SK-N-SH treated with all-trans-retinoic acid at 6 μM for 48 hours (cell line): ENCODE data around the gene FFAR2.

Experiments used
- ATAC-seq: fragments of 200-7000 bp; cut with Tn5 transposase; 3 replicates; pipeline ENCODE4 v1.9.1; 2020; ENCODE audit warnings: mild to moderate bottlenecking, moderate library complexity
- ARNTL ChIP-seq: fragments of 450-650 bp; formaldehyde crosslinking; IDR thresholded peaks from 2 replicates; pipeline ENCODE4 v1.5.0; 2020; ENCODE audit warnings: low read depth, mild to moderate bottlenecking, moderate library complexity, borderline replicate concordance
- BACH2 ChIP-seq: fragments of 250-450 bp; sonication (Bioruptor Pico); IDR thresholded peaks from 2 replicates; pipeline ENCODE4 v1.9.0; 2021; ENCODE audit warnings: mild to moderate bottlenecking, borderline replicate concordance
- CREB5 ChIP-seq: fragments of 250-450 bp; sonication (Bioruptor Pico); IDR thresholded peaks from 2 replicates; pipeline ENCODE4 v1.5.1; 2020; ENCODE audit warnings: low read depth, mild to moderate bottlenecking, moderate library complexity
- CSRNP3 ChIP-seq: fragments of 250-450 bp; sonication (Bioruptor Pico); IDR thresholded peaks from 2 replicates; pipeline ENCODE4 v1.5.1; 2021; ENCODE audit warnings: mild to moderate bottlenecking, moderate library complexity
- ESRRG ChIP-seq: fragments of 250-450 bp; sonication (Bioruptor Pico); IDR thresholded peaks from 2 replicates; pipeline ENCODE4 v1.6.1; 2021; ENCODE audit warnings: mild to moderate bottlenecking
- GLIS3 ChIP-seq: fragments of 250-450 bp; sonication (Bioruptor Pico); IDR thresholded peaks from 2 replicates; pipeline ENCODE4 v1.5.0; 2020; ENCODE audit warnings: mild to moderate bottlenecking, moderate library complexity
- ISL1 ChIP-seq: fragments of 250-450 bp; sonication (Bioruptor Pico); IDR thresholded peaks from 2 replicates; pipeline ENCODE4 v2.1.2; 2022; ENCODE audit warnings: mild to moderate bottlenecking, moderate library complexity
- OSR1 ChIP-seq: fragments of 250-450 bp; sonication (Bioruptor Pico); IDR thresholded peaks from 2 replicates; pipeline ENCODE4 v1.8.0; 2022; ENCODE audit warnings: moderate library complexity, mild to moderate bottlenecking, inconsistent platforms
- PATZ1 ChIP-seq: fragments of 250-450 bp; sonication (Bioruptor Pico); IDR thresholded peaks from 2 replicates; pipeline ENCODE4 v1.8.0; 2020; ENCODE audit warnings: mild to moderate bottlenecking, moderate library complexity, borderline replicate concordance
- POU6F1 ChIP-seq: fragments of 250-450 bp; sonication (Bioruptor Pico); IDR thresholded peaks from 2 replicates; pipeline ENCODE4 v1.8.0; 2021; ENCODE audit warnings: low read depth, mild to moderate bottlenecking, moderate library complexity, borderline replicate concordance
- PPARA ChIP-seq: fragments of 250-450 bp; sonication (Bioruptor Pico); IDR thresholded peaks from 2 replicates; pipeline ENCODE4 v1.5.0; 2020; ENCODE audit warnings: mild to moderate bottlenecking, borderline replicate concordance
- RARB ChIP-seq: fragments of 250-450 bp; sonication (Bioruptor Pico); IDR thresholded peaks from 2 replicates; pipeline ENCODE4 v1.8.0; 2021; ENCODE audit warnings: mild to moderate bottlenecking, moderate library complexity
- SNAI2 ChIP-seq: fragments of 250-450 bp; sonication (Bioruptor Pico); IDR thresholded peaks from 2 replicates; pipeline ENCODE4 v1.5.0; 2020; ENCODE audit warnings: mild to moderate bottlenecking, moderate library complexity
- TCF4 ChIP-seq: fragments of 250-450 bp; sonication (Bioruptor Pico); IDR thresholded peaks from 2 replicates; pipeline ENCODE4 v1.8.0; 2021; ENCODE audit warnings: mild to moderate bottlenecking, moderate library complexity, borderline replicate concordance
- TOX ChIP-seq: fragments of 250-450 bp; sonication (Bioruptor Pico); IDR thresholded peaks from 2 replicates; pipeline ENCODE4 v1.8.0; 2021; ENCODE audit warnings: mild to moderate bottlenecking, moderate library complexity, borderline replicate concordance
- TSHZ2 ChIP-seq: fragments of 250-450 bp; sonication (Bioruptor Pico); IDR thresholded peaks from 2 replicates; pipeline ENCODE4 v1.5.0; 2020; ENCODE audit warnings: mild to moderate bottlenecking, moderate library complexity
- ZC3H10 ChIP-seq: fragments of 250-450 bp; sonication (Bioruptor Pico); IDR thresholded peaks from 2 replicates; pipeline ENCODE4 v1.5.1; 2021; ENCODE audit warnings: mild to moderate bottlenecking, moderate library complexity
- ZFP3 ChIP-seq: fragments of 250-450 bp; sonication (Bioruptor Pico); IDR thresholded peaks from 2 replicates; pipeline ENCODE4 v1.5.0; 2020; ENCODE audit warnings: mild to moderate bottlenecking, moderate library complexity
- ZFP30 ChIP-seq: fragments of 450-650 bp; formaldehyde crosslinking; IDR thresholded peaks from 2 replicates; pipeline ENCODE4 v1.5.0; 2022; ENCODE audit warnings: mild to moderate bottlenecking, moderate library complexity
- ZNF565 ChIP-seq: fragments of 450-650 bp; formaldehyde crosslinking; conservative IDR thresholded peaks from 2 replicates; pipeline ENCODE4 v1.5.0; 2020; ENCODE audit warnings: low read depth, mild to moderate bottlenecking, moderate library complexity
- ZNF70 ChIP-seq: fragments of 450-650 bp; formaldehyde crosslinking; IDR thresholded peaks from 2 replicates; pipeline ENCODE4 v1.5.0; 2020; ENCODE audit warnings: mild to moderate bottlenecking, moderate library complexity
- ZNF8 ChIP-seq: fragments of 450-650 bp; formaldehyde crosslinking; IDR thresholded peaks from 2 replicates; pipeline ENCODE4 v1.5.0; 2020; ENCODE audit warnings: mild to moderate bottlenecking, moderate library complexity

The FFAR2 gene

GRCh38 chr19:35486268-35486708 is 38.2 kb downstream of the FFAR2 start:
- no peak for ATAC-seq
- TF ChIP-seq ARNTL (no peak), POU6F1 (CRISPR knock-in tag) (no peak), CSRNP3 (CRISPR knock-in tag) (no peak), GLIS3 (CRISPR knock-in tag) (no peak), ESRRG (CRISPR knock-in tag) (no peak), ZNF8 (CRISPR knock-in tag) (no peak), TCF4 (CRISPR knock-in tag) (no peak), OSR1 (CRISPR knock-in tag) (no peak), CREB5 (CRISPR knock-in tag) (no peak), PPARA (CRISPR knock-in tag) (no peak), ISL1 (CRISPR knock-in tag) (no peak), RARB (CRISPR knock-in tag) (no peak), TSHZ2 (CRISPR knock-in tag) (no peak), TOX (CRISPR knock-in tag) (no peak), ZC3H10 (CRISPR knock-in tag) (no peak), ZFP30 (CRISPR knock-in tag) (no peak), PATZ1 (CRISPR knock-in tag) (no peak), SNAI2 (no peak), ZFP3 (no peak), ZNF70 (CRISPR knock-in tag) (no peak)

GRCh38 chr19:35487656-35488182 is 39.7 kb downstream of the FFAR2 start:
- ATAC-seq = no peak
- no peak for TF ChIP-seq GLIS3 (CRISPR knock-in tag)
- no peak for TF ChIP-seq ZNF565 (CRISPR knock-in tag)
- TF ChIP-seq RARB (CRISPR knock-in tag) = no peak
- TF ChIP-seq TSHZ2 (CRISPR knock-in tag) = no peak
- no peak for TF ChIP-seq ARNTL
- no peak for TF ChIP-seq ZFP30 (CRISPR knock-in tag)
- no peak for TF ChIP-seq ZFP3
- no peak for TF ChIP-seq ZNF8 (CRISPR knock-in tag)
- TF ChIP-seq OSR1 (CRISPR knock-in tag) = no peak
- TF ChIP-seq CREB5 (CRISPR knock-in tag) = no peak
- no peak for TF ChIP-seq ESRRG (CRISPR knock-in tag)
- no peak for TF ChIP-seq PPARA (CRISPR knock-in tag)
- no peak for TF ChIP-seq BACH2 (CRISPR knock-in tag)
- no peak for TF ChIP-seq POU6F1 (CRISPR knock-in tag)
